Endothelial cell of umbilical vein (primary cell): Measurements from ENCODE around the gene BIN2. TPM values are rescaled to one million over a fixed set of nuclear protein-coding genes. Genes with fewer than 3 reads are reported as not detected.
A peak's percentile ranks its signal among the peaks of the same experiment; 100 is the strongest.

ENCODE experiments used
- BruUV-seq: library from RNA; stranded (reverse); fragments of 400-500 nt; replicated peaks from 2 replicates; lab custom pipeline; 2021; lab: Mats Ljungman, UMichigan
- CTCF ChIA-PET: fragments of 300-600, 350-600 bp; sonication (Branson Sonifier 250); formaldehyde crosslinking; loops from one replicate; lab custom pipeline; 2021; ENCODE audit warnings: antibody characterized with exemption, inconsistent platforms; lab: Charles Lee
- POLR2A ChIA-PET: fragments of 300-600, 350-600 bp; sonication (Branson Sonifier 250); formaldehyde crosslinking; loops from one replicate; lab custom pipeline; 2021; ENCODE audit warnings: antibody characterized with exemption, inconsistent platforms; lab: Charles Lee
- DNase-seq: peaks from one replicate; pipeline ENCODE4 v3.0.0-alpha.2; 2011; ENCODE audit warnings: low read depth, low spot score
- FAIRE-seq: peaks from 2 replicates; lab custom pipeline; 2011; peaks lifted over from hg19 to GRCh38; lab: Jason Lieb, UNC
- H2AFZ ChIP-seq: 2 replicates; pipeline ENCODE4 v1.6.0; 2012; ENCODE audit warnings: low read depth, low read length, control low read depth, inconsistent platforms
- H3K27ac ChIP-seq: 2 replicates; pipeline ENCODE4 v1.5.1; 2011; ENCODE audit warnings: low read depth, mild to moderate bottlenecking, control low read depth, low read length, moderate library complexity; ENCODE audit not compliant: insufficient read depth
- H3K27me3 ChIP-seq, 2 experiments: 2 replicates each; pipeline versions ENCODE4 v1.6.0 to v1.6.1; 2011; ENCODE audit warnings: low read length in 2 of 2, mixed read lengths in 1 of 2; ENCODE audit not compliant: control insufficient read depth in 2 of 2, insufficient read depth in 2 of 2
- H3K36me3 ChIP-seq, 2 experiments: 2 replicates in 1 of 2; 3 replicates in 1 of 2; pipeline ENCODE4 v1.5.1; 2011; ENCODE audit warnings: low read length in 2 of 2, mild to moderate bottlenecking in 1 of 2, moderate library complexity in 1 of 2; ENCODE audit not compliant: control insufficient read depth in 2 of 2, insufficient read depth in 2 of 2; ENCODE audit errors: extremely low read depth in 1 of 2
- H3K4me1 ChIP-seq: 3 replicates; pipeline ENCODE4 v1.5.1; 2011; ENCODE audit warnings: mild to moderate bottlenecking, low read length; ENCODE audit not compliant: control insufficient read depth, insufficient read depth; ENCODE audit errors: extremely low read depth
- H3K4me2 ChIP-seq: 2 replicates; pipeline ENCODE4 v1.6.1; 2011; ENCODE audit warnings: low read length, control low read depth, mixed read lengths; ENCODE audit not compliant: insufficient read depth
- H3K4me3 ChIP-seq, 3 experiments: fragments of 200-600 bp in 1 of 3; sonication (generic), shearing (Covaris generic) in 1 of 3; replicated peaks in 1 of 3; 2 replicates each; pipeline ENCODE4 v1.5.1; 2011 to 2016; ENCODE audit warnings: control low read depth in 3 of 3, low read length in 3 of 3, mild to moderate bottlenecking in 2 of 3, inconsistent platforms in 1 of 3, low read depth in 1 of 3, moderate library complexity in 1 of 3; ENCODE audit not compliant: insufficient read depth in 1 of 3
- H3K79me2 ChIP-seq: 2 replicates; pipeline ENCODE4 v1.6.0; 2012; ENCODE audit warnings: low read length, inconsistent platforms; ENCODE audit not compliant: control insufficient read depth, insufficient read depth
- H3K9ac ChIP-seq: replicated peaks from 2 replicates; pipeline ENCODE3; 2011; ENCODE audit warnings: low read length, control low read depth; ENCODE audit not compliant: insufficient read depth; ENCODE audit errors: extremely low read depth
- H3K9me1 ChIP-seq: replicated peaks from 3 replicates; pipeline ENCODE4 v1.6.0; 2011; ENCODE audit warnings: mild to moderate bottlenecking, low read length; ENCODE audit not compliant: control insufficient read depth, insufficient read depth; ENCODE audit errors: extremely low read depth
- H3K9me3 ChIP-seq: replicated peaks from 2 replicates; pipeline ENCODE4 v1.5.1; 2012; ENCODE audit warnings: low read length, inconsistent platforms; ENCODE audit not compliant: control insufficient read depth, insufficient read depth
- H4K20me1 ChIP-seq: replicated peaks from 2 replicates; pipeline ENCODE3; 2011; ENCODE audit warnings: mild to moderate bottlenecking, low read length; ENCODE audit not compliant: control insufficient read depth, insufficient read depth; ENCODE audit errors: extremely low read depth
- CTCF ChIP-seq, 2 donors: IDR thresholded peaks; 1 replicate in 1 of 2; 2 replicates in 1 of 2; pipeline ENCODE4 v1.5.1; 2011; ENCODE audit warnings: low read length in 2 of 2, mild to moderate bottlenecking in 2 of 2, moderate library complexity in 2 of 2, control low read depth in 1 of 2, inconsistent platforms in 1 of 2, low read depth in 1 of 2; ENCODE audit not compliant: insufficient read depth in 1 of 2; ENCODE audit errors: extremely low read depth in 1 of 2
- EZH2 ChIP-seq: IDR thresholded peaks from 2 replicates; pipeline ENCODE4 v1.6.1; 2012; ENCODE audit warnings: borderline replicate concordance, low read depth, mild to moderate bottlenecking, moderate library complexity, low read length, inconsistent platforms; ENCODE audit not compliant: severe bottlenecking
- FOS ChIP-seq: IDR thresholded peaks from 2 replicates; pipeline ENCODE4 v1.6.1; 2011; ENCODE audit warnings: mild to moderate bottlenecking, low read length, moderate library complexity, borderline replicate concordance; ENCODE audit not compliant: insufficient read depth
- GATA2 ChIP-seq: IDR thresholded peaks from 2 replicates; pipeline ENCODE4 v1.7.0; 2011; ENCODE audit warnings: low read depth, mild to moderate bottlenecking, moderate library complexity, mixed read lengths, low read length; ENCODE audit not compliant: insufficient read length, insufficient read depth
- JUN ChIP-seq: IDR thresholded peaks from 2 replicates; pipeline ENCODE4 v1.6.1; 2011; ENCODE audit warnings: borderline replicate concordance, low read depth; ENCODE audit not compliant: insufficient read length, insufficient read depth
- MAX ChIP-seq: IDR thresholded peaks from 2 replicates; pipeline ENCODE4 v1.6.1; 2011; ENCODE audit not compliant: insufficient read depth, insufficient read length
- MYC ChIP-seq: IDR thresholded peaks from one replicate; pipeline ENCODE4 v1.6.1; 2011; ENCODE audit warnings: mild to moderate bottlenecking, low read depth, low read length
- POLR2A ChIP-seq: IDR thresholded peaks from 2 replicates; pipeline ENCODE4 v1.6.1; 2012; ENCODE audit warnings: low read depth, mild to moderate bottlenecking, control low read depth, low read length
- POLR2AphosphoS5 ChIP-seq: IDR thresholded peaks from 2 replicates; pipeline ENCODE4 v1.6.1; 2012; ENCODE audit warnings: low read depth, mild to moderate bottlenecking, control low read depth, low read length, moderate library complexity; ENCODE audit not compliant: insufficient read depth
- dilution Hi-C: fragments of 300-500 bp; cut with MboI; formaldehyde crosslinking; loops from one replicate; pipeline ENCODE4 v1.15.0; 2019; ENCODE audit warnings: low sequenced_read_pairs; ENCODE audit not compliant: extremely low pct_ligation_motif_present
- intact Hi-C: fragments of 100-400 bp; cut with micrococcal nuclease; formaldehyde crosslinking; loops from one replicate; pipeline ENCODE4 v1.10.0; 2022
- polyA plus RNA-seq, 4 experiments: library from polyadenylated mRNA; depleted of rRNA in 3 of 4; stranded (reverse) in 3 of 4; unstranded in 1 of 4; fragments of >200 nt; gene quantifications; 2 replicates each; pipeline versions ENCODE4 v1.2.1 to v1.2.3, GENCODE V29; 2011 to 2012; ENCODE audit warnings: missing spikeins in 1 of 4
- total RNA-seq: library from RNA; stranded (reverse); gene quantifications from 2 replicates; pipeline ENCODE4 v1.2.3, GENCODE V29; 2021

The BIN2 gene
- total and polyA plus RNA-seq, 2 donors (not counting 3 experiments of a cell fraction or from before 2014, with no cell fraction given), result not detected

GRCh38 chr12:51370667-51371066 is 46.7 kb upstream of the BIN2 start:
- intact Hi-C loops (loop anchor here (1.0 kb wide), 1 partner anchor 21 kb away; the partner anchor contains the start of gene GALNT6), dilution Hi-C loops (no loop called here)
- Histone ChIP-seq H3K4me3 (no peak overlapping the region), H3K36me3 (no peaks in the 10 kb centered on the region), H3K27me3 (no peaks in the 10 kb centered on the region), H3K9ac (no peak overlapping the region), H3K27ac (peak overlapping the region; percentile 25), H3K9me3 (no peaks in the 10 kb centered on the region), H2AFZ (no peak overlapping the region), H3K4me1 (peaks cover 54% of the 10 kb centered on the region), H3K9me1 (no peaks in the 10 kb centered on the region), H3K4me2 (no peak overlapping the region), H4K20me1 (no peaks in the 10 kb centered on the region), H3K79me2 (no peaks in the 10 kb centered on the region)
- no peak for DNase-seq
- POLR2A ChIA-PET, result interaction anchor here (1.6 kb wide), 1 partner anchor 21 kb away, joined by 7 read pairs; the partner anchor contains the start of gene GALNT6
- no peak for TF ChIP-seq EZH2
- FAIRE-seq, result no peak
- CTCF ChIA-PET, result interaction anchor here (1.0 to 2.2 kb wide), 7 partner anchors 19 to 505 kb away, joined by 3 to 15 read pairs (median 9); partner anchors contain the start of genes GALNT6 and POU6F1
- no TSS peak for BruUV-seq

- POLR2A ChIA-PET, result interaction anchor here (0.7 kb wide), 1 partner anchor 22 kb away, joined by 3 read pairs; the partner anchor contains the start of gene GALNT6
- dilution Hi-C loops, result no loop called here
- no peaks in the 10 kb centered on the region for H3K9me1 ChIP-seq
- no peak overlapping the region for H2AFZ ChIP-seq
- no peaks in the 10 kb centered on the region for H3K79me2 ChIP-seq
- intact Hi-C loops, result loop anchor here (2.0 kb wide), 1 partner anchor 25 kb away; no protein-coding TSS in a partner anchor
- CTCF ChIA-PET, result interaction anchor here (1.1 to 1.9 kb wide), 5 partner anchors 17 to 162 kb away, joined by 3 to 7 read pairs (median 4); partner anchors contain the start of gene GALNT6
- H3K9ac ChIP-seq, result peak overlapping the region; percentile 22
- no peak overlapping the region for H3K4me3 ChIP-seq
- no peaks in the 10 kb centered on the region for H3K9me3 ChIP-seq
- peaks cover 48% of the 10 kb centered on the region for H3K4me1 ChIP-seq
- peak overlapping the region; percentile 91 for H3K27ac ChIP-seq
- BruUV-seq, result no TSS peak
- DNase-seq (no peak), FAIRE-seq (no peak)
- no peaks in the 10 kb centered on the region for H4K20me1 ChIP-seq
- H3K36me3 ChIP-seq, result no peaks in the 10 kb centered on the region
- TF ChIP-seq EZH2 (no peak), MAX (no peak), FOS (no peak), POLR2A (no peak), GATA2 (no peak), MYC (no peak), CTCF (IDR thresholded peaks at IDR 0.05; ENCODE audit: extremely low read depth in 1 of 2, insufficient read depth in 1 of 2, low read depth in 1 of 2, low read length in 2 of 2) (no peak), POLR2AphosphoS5 (no peak), JUN (no peak)
- no peaks in the 10 kb centered on the region for H3K27me3 ChIP-seq
- H3K4me2 ChIP-seq, result no peak overlapping the region
Observed at GRCh38 chr12:51369581-51369980, 45.6 kb upstream of the BIN2 start.
